ENCODE results near the gene CFAP100.

The CFAP100 gene

GRCh38 chr3:126454437-126455198 lies 59.9 kb downstream of the CFAP100 start:
- DNase-seq (ENCODE audit: low read depth) = no peak
- H3K4me3 ChIP-seq (ENCODE audit: low read length) = no peak overlapping the region
- TF ChIP-seq CTCF (conservative IDR thresholded peaks at IDR 0.05; ENCODE audit: low read length) = no peak

GRCh38 chr3:126456211-126456610 lies 61.5 kb downstream of the CFAP100 start:
- no peak for DNase-seq (ENCODE audit: low read depth)
- TF ChIP-seq CTCF (conservative IDR thresholded peaks at IDR 0.05; ENCODE audit: low read length) = no peak
- H3K4me3 ChIP-seq (ENCODE audit: low read length) = no peak overlapping the region

- no peak for TF ChIP-seq CTCF (conservative IDR thresholded peaks at IDR 0.05; ENCODE audit: low read length)
- H3K4me3 ChIP-seq (ENCODE audit: low read length) = no peak overlapping the region
- DNase-seq (ENCODE audit: low read depth) = no peak
These were observed 62.2 kb downstream of the CFAP100 start for GRCh38 chr3:126456766-126457388.

GRCh38 chr3:126459111-126459762 lies 64.5 kb downstream of the CFAP100 start:
- TF ChIP-seq CTCF (conservative IDR thresholded peaks at IDR 0.05; ENCODE audit: low read length) = no peak
- DNase-seq (ENCODE audit: low read depth) = no peak
- H3K4me3 ChIP-seq (ENCODE audit: low read length) = no peak overlapping the region

GRCh38 chr3:126459763-126460127 lies 65.0 kb downstream of the CFAP100 start:
- no peak for TF ChIP-seq CTCF (conservative IDR thresholded peaks at IDR 0.05; ENCODE audit: low read length)
- no peak overlapping the region for H3K4me3 ChIP-seq (ENCODE audit: low read length)
- DNase-seq (ENCODE audit: low read depth) = no peak

- DNase-seq (ENCODE audit: low read depth) = no peak
- no peak overlapping the region for H3K4me3 ChIP-seq (ENCODE audit: low read length)
- TF ChIP-seq CTCF (conservative IDR thresholded peaks at IDR 0.05; ENCODE audit: low read length) = no peak
These were observed 65.7 kb downstream of the CFAP100 start for GRCh38 chr3:126460381-126460780.
